K562 (cell line): ENCODE results near the gene ZNF506. TPM values are rescaled to one million over a fixed set of nuclear protein-coding genes. Genes with fewer than 3 reads are reported as not detected.

Experiments
- CBFA2T3 ChIP-seq: fragments of 450-650 bp; IDR thresholded peaks from 2 replicates; pipeline ENCODE4 v1.6.1; 2017
- CTBP1 ChIP-seq: fragments of 450-650 bp; IDR thresholded peaks from 2 replicates; pipeline ENCODE4 v1.6.1; 2016; ENCODE audit warnings: borderline replicate concordance
- FOS ChIP-seq: IDR thresholded peaks from 3 replicates; pipeline ENCODE4 v1.6.1; 2011; ENCODE audit not compliant: insufficient read length; ENCODE audit errors: extremely low read depth
- FOXK1 ChIP-seq: sonication (generic); formaldehyde crosslinking; IDR thresholded peaks from 2 replicates; pipeline ENCODE4 v1.8.0; 2022; ENCODE audit warnings: missing genetic modification reagents, mild to moderate bottlenecking, borderline replicate concordance
- GATAD2B ChIP-seq: fragments of 450-650 bp; IDR thresholded peaks from 2 replicates; pipeline ENCODE4 v1.6.1; 2017; ENCODE audit warnings: mild to moderate bottlenecking, borderline replicate concordance
- HCFC1 ChIP-seq: IDR thresholded peaks from 2 replicates; pipeline ENCODE4 v1.6.1; 2012; ENCODE audit warnings: low read depth, low read length, improper control_type of control experiment
- HLTF ChIP-seq: fragments of 450-650 bp; IDR thresholded peaks from 2 replicates; pipeline ENCODE4 v1.6.1; 2016
- NEUROD1 ChIP-seq: fragments of 150-350 bp; IDR thresholded peaks from 2 replicates; pipeline ENCODE4 v1.6.1; 2014; ENCODE audit warnings: borderline replicate concordance, low read length, low read depth; ENCODE audit not compliant: partially characterized antibody
- NFYB ChIP-seq: IDR thresholded peaks from 2 replicates; pipeline ENCODE4 v1.6.1; 2011; ENCODE audit warnings: mild to moderate bottlenecking, moderate library complexity; ENCODE audit not compliant: insufficient read length; ENCODE audit errors: extremely low read depth
- RAD21 ChIP-seq, 2 experiments: fragments of 250-450 bp in 1 of 2; fragments of 450-650 bp in 1 of 2; sonication (Bioruptor Pico) in 1 of 2; formaldehyde crosslinking in 1 of 2; IDR thresholded peaks in 1 of 2; conservative IDR thresholded peaks in 1 of 2; 2 replicates each; pipeline versions ENCODE4 v1.4.0 to v1.8.0; 2020 to 2022; ENCODE audit warnings: mild to moderate bottlenecking in 2 of 2, moderate library complexity in 1 of 2
- RBBP5 ChIP-seq: fragments of 200-600 bp; sonication (generic); IDR thresholded peaks from 2 replicates; pipeline ENCODE4 v1.6.1; 2012; ENCODE audit warnings: borderline replicate concordance, mild to moderate bottlenecking, low read length, control low read depth, inconsistent platforms; ENCODE audit not compliant: insufficient read depth, poor library complexity, severe bottlenecking
- SRSF9 ChIP-seq: fragments of 200-400 bp; formaldehyde crosslinking; IDR thresholded peaks from 2 replicates; pipeline ENCODE4 v1.6.1; 2017; ENCODE audit warnings: low read depth, low read length, borderline replicate concordance
- TAF1 ChIP-seq: IDR thresholded peaks from 2 replicates; pipeline ENCODE4 v1.6.1; 2011; ENCODE audit warnings: mild to moderate bottlenecking, low read length, moderate library complexity; ENCODE audit not compliant: insufficient read depth, control insufficient read depth, severe bottlenecking; ENCODE audit errors: extremely low read depth
- ZEB2 ChIP-seq: fragments of 450-650 bp; IDR thresholded peaks from 2 replicates; pipeline ENCODE4 v1.6.1; 2016
- ZNF24 ChIP-seq: fragments of 450-650 bp; IDR thresholded peaks from 2 replicates; pipeline ENCODE4 v1.6.1; 2016
- ZNF282 ChIP-seq: sonication (generic); formaldehyde crosslinking; IDR thresholded peaks from 2 replicates; pipeline ENCODE4 v1.8.1; 2023; ENCODE audit warnings: missing genetic modification reagents
- ZNF583 ChIP-seq: fragments of 250-450 bp; sonication (Bioruptor Pico); IDR thresholded peaks from 2 replicates; pipeline ENCODE4 v1.4.0; 2020
- polyA plus RNA-seq, 8 experiments: library from polyadenylated mRNA; depleted of rRNA in 4 of 8; stranded (reverse) in 5 of 8; unstranded in 3 of 8; fragments of >200 nt; fragmentation: Nextera tagmentation in 2 of 8; fragmentation: Illumina TruSeq in 1 of 8; extraction: Ambion mirVana in 2 of 8; extraction: Trizol in 1 of 8; gene quantifications; 2 replicates each; pipeline versions ENCODE4 v1.2.1 to v1.2.3, GENCODE V29; 2011 to 2014; ENCODE audit warnings: inconsistent platforms in 1 of 8, missing spikeins in 1 of 8
- total RNA-seq, 7 experiments: library from RNA; depleted of rRNA in 6 of 7; stranded (reverse); fragments of >200 nt in 6 of 7; fragmentation: Illumina TruSeq in 2 of 7; extraction: Trizol in 2 of 7; gene quantifications; 2 replicates each; pipeline versions ENCODE4 v1.2.1 to v1.2.3, GENCODE V29; 2011 to 2021; ENCODE audit warnings: low replicate concordance in 1 of 7
- TF ChIP-seq, protein P1 (sequence below), 2 experiments: IDR thresholded peaks; 2 replicates each; pipeline ENCODE4 v1.6.1; 2011; ENCODE audit warnings: borderline replicate concordance in 1 of 2, control low read depth in 1 of 2, low read depth in 1 of 2, low read length in 1 of 2, mild to moderate bottlenecking in 1 of 2, mixed read lengths in 1 of 2, moderate library complexity in 1 of 2; ENCODE audit not compliant: insufficient read depth in 1 of 2, insufficient read length in 1 of 2, poor library complexity in 1 of 2, severe bottlenecking in 1 of 2; ENCODE audit errors: extremely low read depth in 1 of 2
- TF ChIP-seq, protein P2 (sequence below): IDR thresholded peaks from 3 replicates; pipeline ENCODE4 v1.6.1; 2011; ENCODE audit warnings: borderline replicate concordance, mild to moderate bottlenecking, moderate library complexity; ENCODE audit not compliant: insufficient read length; ENCODE audit errors: extremely low read depth
- TF ChIP-seq, protein P3 (sequence below): fragments of 250-450 bp; sonication (Bioruptor Pico); IDR thresholded peaks from 2 replicates; pipeline ENCODE4 v1.4.0; 2020; ENCODE audit warnings: mild to moderate bottlenecking, moderate library complexity
- TF ChIP-seq, protein P4 (sequence below): sonication (generic); formaldehyde crosslinking; IDR thresholded peaks from 2 replicates; pipeline ENCODE4 v1.4.0; 2020; ENCODE audit warnings: mild to moderate bottlenecking, missing genetic modification reagents

ZNF506 gene
- total and polyA plus RNA-seq, 9 of the 15 experiments (the other 6 are each of a cell fraction or from before 2014, with no cell fraction given): 0.03 to 0.44 (median 0.14) TPM; not detected in 2

- no peak for TF ChIP-seq ZEB2
- TF ChIP-seq, protein P1, sequence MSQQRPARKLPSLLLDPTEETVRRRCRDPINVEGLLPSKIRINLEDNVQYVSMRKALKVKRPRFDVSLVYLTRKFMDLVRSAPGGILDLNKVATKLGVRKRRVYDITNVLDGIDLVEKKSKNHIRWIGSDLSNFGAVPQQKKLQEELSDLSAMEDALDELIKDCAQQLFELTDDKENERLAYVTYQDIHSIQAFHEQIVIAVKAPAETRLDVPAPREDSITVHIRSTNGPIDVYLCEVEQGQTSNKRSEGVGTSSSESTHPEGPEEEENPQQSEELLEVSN (IDR thresholded peaks at IDR 0.05; ENCODE audit: borderline replicate concordance in 1 of 2, extremely low read depth in 1 of 2, insufficient read depth in 1 of 2, insufficient read length in 1 of 2, low read depth in 1 of 2, low read length in 1 of 2, poor library complexity in 1 of 2, severe bottlenecking in 1 of 2): peak in 1 of 2 experiments; percentile 3
- TF ChIP-seq CTBP1: peak; percentile 33; the same call in 1 of the 2 replicates
- no peak for TF ChIP-seq TAF1
- TF ChIP-seq NFYB: peak; percentile 88
- TF ChIP-seq SRSF9: no peak
- TF ChIP-seq FOXK1 (CRISPR knock-in tag): no peak
- TF ChIP-seq, protein P2, sequence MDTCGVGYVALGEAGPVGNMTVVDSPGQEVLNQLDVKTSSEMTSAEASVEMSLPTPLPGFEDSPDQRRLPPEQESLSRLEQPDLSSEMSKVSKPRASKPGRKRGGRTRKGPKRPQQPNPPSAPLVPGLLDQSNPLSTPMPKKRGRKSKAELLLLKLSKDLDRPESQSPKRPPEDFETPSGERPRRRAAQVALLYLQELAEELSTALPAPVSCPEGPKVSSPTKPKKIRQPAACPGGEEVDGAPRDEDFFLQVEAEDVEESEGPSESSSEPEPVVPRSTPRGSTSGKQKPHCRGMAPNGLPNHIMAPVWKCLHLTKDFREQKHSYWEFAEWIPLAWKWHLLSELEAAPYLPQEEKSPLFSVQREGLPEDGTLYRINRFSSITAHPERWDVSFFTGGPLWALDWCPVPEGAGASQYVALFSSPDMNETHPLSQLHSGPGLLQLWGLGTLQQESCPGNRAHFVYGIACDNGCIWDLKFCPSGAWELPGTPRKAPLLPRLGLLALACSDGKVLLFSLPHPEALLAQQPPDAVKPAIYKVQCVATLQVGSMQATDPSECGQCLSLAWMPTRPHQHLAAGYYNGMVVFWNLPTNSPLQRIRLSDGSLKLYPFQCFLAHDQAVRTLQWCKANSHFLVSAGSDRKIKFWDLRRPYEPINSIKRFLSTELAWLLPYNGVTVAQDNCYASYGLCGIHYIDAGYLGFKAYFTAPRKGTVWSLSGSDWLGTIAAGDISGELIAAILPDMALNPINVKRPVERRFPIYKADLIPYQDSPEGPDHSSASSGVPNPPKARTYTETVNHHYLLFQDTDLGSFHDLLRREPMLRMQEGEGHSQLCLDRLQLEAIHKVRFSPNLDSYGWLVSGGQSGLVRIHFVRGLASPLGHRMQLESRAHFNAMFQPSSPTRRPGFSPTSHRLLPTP: no peak
- TF ChIP-seq GATAD2B: no peak
- TF ChIP-seq RBBP5: no peak
- TF ChIP-seq ZNF282 (CRISPR knock-in tag): no peak
- TF ChIP-seq NEUROD1: no peak
- TF ChIP-seq ZNF24: no peak
- no peak for TF ChIP-seq HLTF
- TF ChIP-seq, protein P3, sequence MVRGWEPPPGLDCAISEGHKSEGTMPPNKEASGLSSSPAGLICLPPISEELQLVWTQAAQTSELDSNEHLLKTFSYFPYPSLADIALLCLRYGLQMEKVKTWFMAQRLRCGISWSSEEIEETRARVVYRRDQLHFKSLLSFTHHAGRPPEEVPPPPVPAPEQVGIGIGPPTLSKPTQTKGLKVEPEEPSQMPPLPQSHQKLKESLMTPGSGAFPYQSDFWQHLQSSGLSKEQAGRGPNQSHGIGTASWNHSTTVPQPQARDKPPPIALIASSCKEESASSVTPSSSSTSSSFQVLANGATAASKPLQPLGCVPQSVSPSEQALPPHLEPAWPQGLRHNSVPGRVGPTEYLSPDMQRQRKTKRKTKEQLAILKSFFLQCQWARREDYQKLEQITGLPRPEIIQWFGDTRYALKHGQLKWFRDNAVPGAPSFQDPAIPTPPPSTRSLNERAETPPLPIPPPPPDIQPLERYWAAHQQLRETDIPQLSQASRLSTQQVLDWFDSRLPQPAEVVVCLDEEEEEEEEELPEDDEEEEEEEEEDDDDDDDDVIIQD (CRISPR knock-in tag): no peak
- TF ChIP-seq CBFA2T3: no peak
- no peak for TF ChIP-seq HCFC1
- TF ChIP-seq ZNF583: no peak
- TF ChIP-seq FOS: peak; percentile 46
- TF ChIP-seq, protein P4, sequence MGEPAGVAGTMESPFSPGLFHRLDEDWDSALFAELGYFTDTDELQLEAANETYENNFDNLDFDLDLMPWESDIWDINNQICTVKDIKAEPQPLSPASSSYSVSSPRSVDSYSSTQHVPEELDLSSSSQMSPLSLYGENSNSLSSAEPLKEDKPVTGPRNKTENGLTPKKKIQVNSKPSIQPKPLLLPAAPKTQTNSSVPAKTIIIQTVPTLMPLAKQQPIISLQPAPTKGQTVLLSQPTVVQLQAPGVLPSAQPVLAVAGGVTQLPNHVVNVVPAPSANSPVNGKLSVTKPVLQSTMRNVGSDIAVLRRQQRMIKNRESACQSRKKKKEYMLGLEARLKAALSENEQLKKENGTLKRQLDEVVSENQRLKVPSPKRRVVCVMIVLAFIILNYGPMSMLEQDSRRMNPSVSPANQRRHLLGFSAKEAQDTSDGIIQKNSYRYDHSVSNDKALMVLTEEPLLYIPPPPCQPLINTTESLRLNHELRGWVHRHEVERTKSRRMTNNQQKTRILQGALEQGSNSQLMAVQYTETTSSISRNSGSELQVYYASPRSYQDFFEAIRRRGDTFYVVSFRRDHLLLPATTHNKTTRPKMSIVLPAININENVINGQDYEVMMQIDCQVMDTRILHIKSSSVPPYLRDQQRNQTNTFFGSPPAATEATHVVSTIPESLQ: no peak
- no peak for TF ChIP-seq RAD21 (CRISPR knock-in tag; conservative IDR thresholded peaks at IDR 0.05 in 1 of 2, IDR thresholded peaks at IDR 0.05 in 1 of 2)
These were observed 39.3 kb upstream of the ZNF506 start (continued) for GRCh38 chr19:19860756-19861390.
